ENCODE results near the gene BTN1A1. TPM values are rescaled to one million over a fixed set of nuclear protein-coding genes. Genes with fewer than 3 reads are reported as not detected.
A peak's percentile ranks its signal among the peaks of the same experiment; 100 is the strongest.

The BTN1A1 gene
- polyA plus RNA-seq, 3 donors: not detected

DNA sequence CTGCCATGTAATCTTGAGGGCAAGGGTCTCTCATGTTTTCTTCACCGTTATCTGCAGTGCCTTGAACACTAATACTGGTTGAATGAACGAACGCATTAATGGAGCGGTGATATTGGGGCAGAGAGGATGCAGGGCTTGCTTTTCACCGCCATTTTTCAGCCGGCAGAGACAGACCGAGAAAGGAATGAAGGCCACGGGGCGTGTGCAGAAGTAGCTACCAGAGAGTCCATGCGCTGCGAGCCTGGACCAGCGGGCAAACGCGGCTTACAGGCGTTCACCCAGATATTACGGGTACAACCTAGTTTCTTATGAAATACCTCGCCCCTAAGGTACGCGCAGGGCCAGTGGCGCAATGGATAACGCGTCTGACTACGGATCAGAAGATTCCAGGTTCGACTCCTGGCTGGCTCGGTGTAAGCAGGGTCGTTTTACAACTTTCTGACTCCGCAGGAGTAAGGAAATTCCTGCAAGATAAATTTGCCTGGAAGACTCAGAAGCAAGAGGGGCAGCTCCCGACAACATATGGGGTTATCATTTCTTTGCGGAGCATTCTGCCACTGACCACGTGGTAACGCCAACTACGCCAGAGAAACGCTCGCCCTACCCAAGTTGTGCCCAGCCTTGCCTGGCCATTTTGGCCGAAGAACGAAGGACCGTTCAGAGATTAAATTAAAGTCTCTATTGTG, 37.2 kb downstream of the BTN1A1 start:
- Mint-ChIP-seq H3K4me3 (peak overlapping the region; percentile 88 to 98), H3K27ac (peak overlapping the region; percentile 96 to 98 (median 98)), H3K36me3 (peaks cover 7 to 9% of the 10 kb centered on the region in 2 donors), H3K27me3 (ENCODE audit: low read depth in 3 of 3) (peaks cover 0 to 3% (median 0%) of the 10 kb centered on the region in 3 donors), H3K4me1 (peaks cover 47% of the 10 kb centered on the region), H3K9me3 (no peaks in the 10 kb centered on the region)
- peak; percentile 93 to 94 (median 94) for DNase-seq
- H3K36me3 ChIP-seq (replicated peaks in 1 of 2; ENCODE audit: control insufficient read depth in 1 of 2, insufficient read depth in 2 of 2, low read length in 2 of 2): peaks cover 0 to under 1% of the 10 kb centered on the region in 2 donors
- peaks cover 41% of the 10 kb centered on the region for H3K79me2 ChIP-seq (ENCODE audit: insufficient read depth, low read length)
- H3K9me3 ChIP-seq (replicated peaks in 1 of 2; ENCODE audit: control insufficient read depth in 1 of 2, insufficient read depth in 1 of 2, low read length in 2 of 2): no peaks in the 10 kb centered on the region
- TF ChIP-seq, protein P1, sequence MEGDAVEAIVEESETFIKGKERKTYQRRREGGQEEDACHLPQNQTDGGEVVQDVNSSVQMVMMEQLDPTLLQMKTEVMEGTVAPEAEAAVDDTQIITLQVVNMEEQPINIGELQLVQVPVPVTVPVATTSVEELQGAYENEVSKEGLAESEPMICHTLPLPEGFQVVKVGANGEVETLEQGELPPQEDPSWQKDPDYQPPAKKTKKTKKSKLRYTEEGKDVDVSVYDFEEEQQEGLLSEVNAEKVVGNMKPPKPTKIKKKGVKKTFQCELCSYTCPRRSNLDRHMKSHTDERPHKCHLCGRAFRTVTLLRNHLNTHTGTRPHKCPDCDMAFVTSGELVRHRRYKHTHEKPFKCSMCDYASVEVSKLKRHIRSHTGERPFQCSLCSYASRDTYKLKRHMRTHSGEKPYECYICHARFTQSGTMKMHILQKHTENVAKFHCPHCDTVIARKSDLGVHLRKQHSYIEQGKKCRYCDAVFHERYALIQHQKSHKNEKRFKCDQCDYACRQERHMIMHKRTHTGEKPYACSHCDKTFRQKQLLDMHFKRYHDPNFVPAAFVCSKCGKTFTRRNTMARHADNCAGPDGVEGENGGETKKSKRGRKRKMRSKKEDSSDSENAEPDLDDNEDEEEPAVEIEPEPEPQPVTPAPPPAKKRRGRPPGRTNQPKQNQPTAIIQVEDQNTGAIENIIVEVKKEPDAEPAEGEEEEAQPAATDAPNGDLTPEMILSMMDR (IDR thresholded peaks at IDR 0.05): no peak
- H3K27ac ChIP-seq (ENCODE audit: low read depth in 1 of 2, low read length in 2 of 2): peak overlapping the region; percentile 92 to 96
- under 1% methylated on average over 36 of the region's 37 CpGs for WGBS (ENCODE audit: insufficient coverage)
- H3K9ac ChIP-seq (ENCODE audit: insufficient read depth, low read length, poor library complexity, severe bottlenecking): peak overlapping the region; percentile 86
- H3K4me1 ChIP-seq (ENCODE audit: control insufficient read depth in 1 of 2, insufficient read depth in 2 of 2, low read length in 2 of 2): peaks cover 25 to 47% of the 10 kb centered on the region in 2 donors
- peak overlapping the region; percentile 62 to 96 (median 89) for H3K4me3 ChIP-seq (replicated peaks in 1 of 3; ENCODE audit: low read depth in 2 of 3, low read length in 3 of 3)
- H4K20me1 ChIP-seq (ENCODE audit: insufficient read depth, low read length): no peaks in the 10 kb centered on the region
- H2AFZ ChIP-seq (ENCODE audit: insufficient read depth, low read depth, low read length, poor library complexity, severe bottlenecking): peak overlapping the region; percentile 98
- intact Hi-C loops (cut with micrococcal nuclease): loop anchor here (2.0 to 10.0 kb wide), 4 partner anchors 15 to 1547 kb away; partner anchors contain the start of gene ZNF165 (in 1 of the 2)
- H3K27me3 ChIP-seq (ENCODE audit: control insufficient read depth in 2 of 2, insufficient read depth in 2 of 2, low read length in 2 of 2): no peaks in the 10 kb centered on the region
- peak overlapping the region; percentile 95 for H3K4me2 ChIP-seq (replicated peaks; ENCODE audit: extremely low read depth, low read length, poor library complexity, severe bottlenecking)

DNA sequence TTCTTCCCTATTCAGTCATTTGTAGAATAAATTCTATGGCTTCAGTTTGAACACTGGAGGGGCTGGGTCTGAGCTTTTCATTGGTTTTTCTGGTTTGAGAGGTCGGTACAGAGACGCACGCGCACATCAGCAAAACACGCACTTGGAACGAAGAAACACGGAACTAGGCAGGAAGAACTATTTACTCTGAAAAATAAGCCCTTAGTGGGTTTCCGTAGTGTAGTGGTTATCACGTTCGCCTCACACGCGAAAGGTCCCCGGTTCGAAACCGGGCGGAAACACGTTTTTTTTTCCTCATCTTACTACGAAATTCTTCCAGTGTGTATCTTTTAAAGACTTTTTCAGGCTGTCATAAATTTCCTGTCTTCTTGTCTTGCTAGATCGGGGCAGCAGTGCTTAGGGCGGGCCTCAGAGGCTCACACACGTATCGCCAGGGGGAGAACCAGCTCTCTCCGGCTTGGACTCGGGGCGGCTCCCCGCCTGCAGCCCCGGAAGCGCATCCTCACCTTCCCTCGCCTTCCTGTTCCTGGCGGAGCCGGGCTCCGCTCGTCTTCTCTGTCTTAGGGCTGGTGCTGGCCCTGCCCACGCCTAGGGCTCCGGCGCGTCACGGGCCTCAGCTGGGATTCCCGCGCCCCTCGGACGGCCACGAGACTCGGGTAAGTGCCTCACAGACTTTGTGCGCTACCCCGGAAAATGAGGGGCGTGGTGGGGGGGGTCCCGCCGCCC, 37.9 kb downstream of the BTN1A1 start, which contains the start of gene HMGN4:
Gene HMGN4 (plus strand): TSS at position 521 of the 726 bp plus-strand sequence. CDS start 6,841 bp downstream, outside the sequence.
- under 1% methylated on average over 44 of the region's 49 CpGs for WGBS (ENCODE audit: insufficient coverage)
- Mint-ChIP-seq H3K36me3 (peaks cover 10 to 15% of the 10 kb centered on the region in 2 donors), H3K4me3 (peak within 1 kb of the TSS; percentile 88 to 98), H3K27ac (peak within 1 kb of the TSS; percentile 96 to 98 (median 98)), H3K27me3 (ENCODE audit: low read depth in 3 of 3) (peaks cover 0 to 1% (median 0%) of the 10 kb centered on the region in 3 donors), H3K9me3 (no peaks in the 10 kb centered on the region), H3K4me1 (peaks cover 40% of the 10 kb centered on the region)
- peaks cover 25 to 40% of the 10 kb centered on the region in 2 donors for H3K4me1 ChIP-seq (ENCODE audit: control insufficient read depth in 1 of 2, insufficient read depth in 2 of 2, low read length in 2 of 2)
- H3K9ac ChIP-seq (ENCODE audit: insufficient read depth, low read length, poor library complexity, severe bottlenecking): peak within 1 kb of the TSS; percentile 86
- H3K79me2 ChIP-seq (ENCODE audit: insufficient read depth, low read length): peaks cover 48% of the 10 kb centered on the region
- peak within 1 kb of the TSS; percentile 98 for H2AFZ ChIP-seq (ENCODE audit: insufficient read depth, low read depth, low read length, poor library complexity, severe bottlenecking)
- H3K9me3 ChIP-seq (replicated peaks in 1 of 2; ENCODE audit: control insufficient read depth in 1 of 2, insufficient read depth in 1 of 2, low read length in 2 of 2): no peaks in the 10 kb centered on the region
- TF ChIP-seq, protein P1 (IDR thresholded peaks at IDR 0.05): no peak
- peak; percentile 89 to 96 (median 89) for DNase-seq
- H3K4me2 ChIP-seq (replicated peaks; ENCODE audit: extremely low read depth, low read length, poor library complexity, severe bottlenecking): peak within 1 kb of the TSS; percentile 95
- peak within 1 kb of the TSS; percentile 62 to 96 (median 89) for H3K4me3 ChIP-seq (replicated peaks in 1 of 3; ENCODE audit: low read depth in 2 of 3, low read length in 3 of 3)
- H3K27me3 ChIP-seq (ENCODE audit: control insufficient read depth in 2 of 2, insufficient read depth in 2 of 2, low read length in 2 of 2): no peaks in the 10 kb centered on the region
- intact Hi-C loops (cut with micrococcal nuclease): loop anchor here (2.0 to 10.0 kb wide), 6 partner anchors 15 to 1547 kb away; partner anchors contain the start of gene ZNF165 (in 1 of the 2)
- H3K27ac ChIP-seq (ENCODE audit: low read depth in 1 of 2, low read length in 2 of 2): peak within 1 kb of the TSS; percentile 92 to 96
- H4K20me1 ChIP-seq (ENCODE audit: insufficient read depth, low read length): no peaks in the 10 kb centered on the region
- H3K36me3 ChIP-seq (replicated peaks in 1 of 2; ENCODE audit: control insufficient read depth in 1 of 2, insufficient read depth in 2 of 2, low read length in 2 of 2): peaks cover 0 to 8% of the 10 kb centered on the region in 2 donors

Data from CD14-positive monocyte (primary cell).